ENCODE results near the gene ABCG8.

The ABCG8 gene

GRCh38 chr2:43925431-43925830 is 86.7 kb downstream of the ABCG8 start:
- in situ Hi-C loops (cut with HindIII; ENCODE audit: low sequenced_read_pairs): no loop called here
- no peak overlapping the region for H3K4me3 ChIP-seq (ENCODE audit: low read depth, low read length)
- TF ChIP-seq, protein P1, sequence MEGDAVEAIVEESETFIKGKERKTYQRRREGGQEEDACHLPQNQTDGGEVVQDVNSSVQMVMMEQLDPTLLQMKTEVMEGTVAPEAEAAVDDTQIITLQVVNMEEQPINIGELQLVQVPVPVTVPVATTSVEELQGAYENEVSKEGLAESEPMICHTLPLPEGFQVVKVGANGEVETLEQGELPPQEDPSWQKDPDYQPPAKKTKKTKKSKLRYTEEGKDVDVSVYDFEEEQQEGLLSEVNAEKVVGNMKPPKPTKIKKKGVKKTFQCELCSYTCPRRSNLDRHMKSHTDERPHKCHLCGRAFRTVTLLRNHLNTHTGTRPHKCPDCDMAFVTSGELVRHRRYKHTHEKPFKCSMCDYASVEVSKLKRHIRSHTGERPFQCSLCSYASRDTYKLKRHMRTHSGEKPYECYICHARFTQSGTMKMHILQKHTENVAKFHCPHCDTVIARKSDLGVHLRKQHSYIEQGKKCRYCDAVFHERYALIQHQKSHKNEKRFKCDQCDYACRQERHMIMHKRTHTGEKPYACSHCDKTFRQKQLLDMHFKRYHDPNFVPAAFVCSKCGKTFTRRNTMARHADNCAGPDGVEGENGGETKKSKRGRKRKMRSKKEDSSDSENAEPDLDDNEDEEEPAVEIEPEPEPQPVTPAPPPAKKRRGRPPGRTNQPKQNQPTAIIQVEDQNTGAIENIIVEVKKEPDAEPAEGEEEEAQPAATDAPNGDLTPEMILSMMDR (IDR thresholded peaks at IDR 0.05; ENCODE audit: low read depth, low read length, missing control alignments): no peak
- DNase-seq (ENCODE audit: low read depth): no peak

- TF ChIP-seq, protein P1 (IDR thresholded peaks at IDR 0.05; ENCODE audit: low read depth, low read length, missing control alignments): no peak
- DNase-seq (ENCODE audit: low read depth): no peak
- in situ Hi-C loops (cut with HindIII; ENCODE audit: low sequenced_read_pairs): no loop called here
- no peak overlapping the region for H3K4me3 ChIP-seq (ENCODE audit: low read depth, low read length)
Measured at GRCh38 chr2:43927442-43927841, 88.7 kb downstream of the ABCG8 start.

GRCh38 chr2:43931293-43931692 is 92.5 kb downstream of the ABCG8 start:
- in situ Hi-C loops (cut with HindIII; ENCODE audit: low sequenced_read_pairs): no loop called here
- TF ChIP-seq, protein P1 (IDR thresholded peaks at IDR 0.05; ENCODE audit: low read depth, low read length, missing control alignments): no peak

More at GRCh38 chr2:43931293-43931692, 92.5 kb downstream of the ABCG8 start:
- no peak overlapping the region for H3K4me3 ChIP-seq (ENCODE audit: low read depth, low read length)
- no peak for DNase-seq (ENCODE audit: low read depth)

All from astrocyte of the cerebellum (primary cell).